HepG2 (cell line): ENCODE measurements around the gene CYYR1. TPM values are rescaled to one million over a fixed set of nuclear protein-coding genes. Genes with fewer than 3 reads are reported as not detected.

Experiments used
- ATAC-seq: fragments of 200-7000 bp; cut with Tn5 transposase; 3 replicates; pipeline ENCODE4 v1.9.1; 2020; ENCODE audit warnings: mild to moderate bottlenecking, moderate library complexity
- BruUV-seq: library from RNA; stranded (reverse); fragments of 400-500 nt; replicated peaks from 2 replicates; lab custom pipeline; 2021; lab: Mats Ljungman, UMichigan
- CTCF ChIA-PET: fragments of 300-600 bp; formaldehyde crosslinking; extraction: SDS; loops from one replicate; lab custom pipeline; 2021; ENCODE audit warnings: low total read pairs, inconsistent platforms, low intra/inter-chr PET ratio; lab: Yijun Ruan, JAX
- POLR2A ChIA-PET: fragments of 350-600 bp; sonication (Branson Sonifier 250); formaldehyde crosslinking; loops from one replicate; lab custom pipeline; 2020; ENCODE audit warnings: antibody characterized with exemption, inconsistent platforms; lab: Yijun Ruan, JAX
- DNase-seq: peaks from one replicate; pipeline ENCODE4 v3.0.0-alpha.2; 2015; ENCODE audit warnings: low spot score
- FAIRE-seq: peaks from 3 replicates; lab custom pipeline; 2011; peaks lifted over from hg19 to GRCh38; lab: Jason Lieb, UNC
- H2AFZ ChIP-seq: one replicate; pipeline ENCODE4 v1.6.1; 2011; ENCODE audit warnings: low read length, inconsistent platforms
- H3K27ac ChIP-seq: fragments of 300-600 bp; 3 replicates; pipeline ENCODE4 v1.8.0; 2011; ENCODE audit warnings: mixed run types, mild to moderate bottlenecking, mixed read lengths, low read length, inconsistent platforms; ENCODE audit not compliant: insufficient read depth; ENCODE audit errors: extremely low read length
- H3K27me3 ChIP-seq, 2 experiments: fragments of 200-600 bp in 1 of 2; 2 replicates in 1 of 2; 3 replicates in 1 of 2; pipeline versions ENCODE4 v1.6.0 to v1.8.0; 2011; ENCODE audit warnings: low read length in 2 of 2, mild to moderate bottlenecking in 2 of 2, moderate library complexity in 2 of 2, inconsistent platforms in 1 of 2; ENCODE audit not compliant: insufficient read depth in 2 of 2, control insufficient read depth in 1 of 2
- H3K36me3 ChIP-seq, 2 experiments: fragments of 200-600 bp in 1 of 2; replicated peaks in 1 of 2; 2 replicates in 1 of 2; 3 replicates in 1 of 2; pipeline versions ENCODE4 v1.5.1 to v1.8.0; 2011; ENCODE audit warnings: low read length in 2 of 2, inconsistent platforms in 1 of 2; ENCODE audit not compliant: insufficient read depth in 2 of 2, control insufficient read depth in 1 of 2
- H3K4me1 ChIP-seq: 2 replicates; pipeline ENCODE4 v1.5.1; 2012; ENCODE audit warnings: low read length, inconsistent platforms; ENCODE audit not compliant: insufficient read depth
- H3K4me2 ChIP-seq: 2 replicates; pipeline ENCODE4 v1.6.0; 2011; ENCODE audit warnings: low read depth, low read length, inconsistent platforms
- H3K4me3 ChIP-seq, 3 experiments: fragments of 200-600 bp in 1 of 3; sonication (generic), shearing (Covaris generic) in 1 of 3; replicated peaks in 1 of 3; 2 replicates each; pipeline ENCODE4 v1.5.1; 2011 to 2016; ENCODE audit warnings: low read length in 3 of 3, inconsistent platforms in 2 of 3, low read depth in 2 of 3, mild to moderate bottlenecking in 2 of 3, control low read depth in 1 of 3, mixed read lengths in 1 of 3; ENCODE audit not compliant: insufficient read depth in 1 of 3
- H3K79me2 ChIP-seq: one replicate; pipeline ENCODE4 v1.6.1; 2011; ENCODE audit warnings: low read length, inconsistent platforms; ENCODE audit not compliant: insufficient read depth
- H3K9ac ChIP-seq: 2 replicates; pipeline ENCODE4 v1.6.0; 2011; ENCODE audit warnings: mild to moderate bottlenecking, low read depth, low read length, inconsistent platforms; ENCODE audit not compliant: insufficient read depth
- H3K9me3 ChIP-seq: 2 replicates; pipeline ENCODE4 v1.5.1; 2012; ENCODE audit warnings: mild to moderate bottlenecking, low read length
- H4K20me1 ChIP-seq: 2 replicates; pipeline ENCODE4 v1.6.0; 2011; ENCODE audit warnings: inconsistent platforms, mild to moderate bottlenecking, low read length, moderate library complexity; ENCODE audit not compliant: insufficient read depth
- FOXO1 ChIP-seq: sonication (generic); formaldehyde crosslinking; IDR thresholded peaks from 2 replicates; pipeline ENCODE4 v1.4.0; 2020; ENCODE audit warnings: missing genetic modification reagents
- GABPA ChIP-seq, 2 experiments: IDR thresholded peaks; 2 replicates each; pipeline ENCODE4 v1.6.1; 2011 to 2016; ENCODE audit warnings: low read depth in 2 of 2, low read length in 1 of 2, missing biosample characterization in 1 of 2, missing genetic modification characterization in 1 of 2
- MBNL3 ChIP-seq: fragments of 250-450 bp; sonication (Bioruptor Pico); conservative IDR thresholded peaks from 2 replicates; pipeline ENCODE4 v1.8.0; 2022; ENCODE audit warnings: mild to moderate bottlenecking, inconsistent platforms
- SNAPC4 ChIP-seq: sonication (generic); formaldehyde crosslinking; IDR thresholded peaks from 2 replicates; pipeline ENCODE4 v1.4.0; 2020; ENCODE audit warnings: mild to moderate bottlenecking, missing genetic modification reagents
- SNAPC5 ChIP-seq: sonication (generic); formaldehyde crosslinking; IDR thresholded peaks from 2 replicates; pipeline ENCODE4 v1.8.1; 2023; ENCODE audit warnings: mild to moderate bottlenecking, missing genetic modification reagents, borderline replicate concordance
- SRSF1 ChIP-seq: fragments of 200-400 bp; formaldehyde crosslinking; optimal IDR thresholded peaks from 2 replicates; pipeline ENCODE3; 2017; ENCODE audit warnings: mild to moderate bottlenecking, low read depth, low read length, moderate library complexity
- ZBTB44 ChIP-seq: sonication (generic); formaldehyde crosslinking; IDR thresholded peaks from 2 replicates; pipeline ENCODE4 v1.4.0; 2020; ENCODE audit warnings: missing genetic modification reagents
- ZNF136 ChIP-seq: sonication (generic); formaldehyde crosslinking; IDR thresholded peaks from 2 replicates; pipeline ENCODE4 v1.8.1; 2022; ENCODE audit warnings: low read depth, mild to moderate bottlenecking, moderate library complexity, missing genetic modification reagents
- ZNF501 ChIP-seq: sonication (generic); formaldehyde crosslinking; IDR thresholded peaks from 2 replicates; pipeline ENCODE4 v1.5.1; 2020; ENCODE audit warnings: mild to moderate bottlenecking, moderate library complexity, missing genetic modification reagents
- ZNF543 ChIP-seq: sonication (generic); formaldehyde crosslinking; IDR thresholded peaks from 2 replicates; pipeline ENCODE4 v1.4.0; 2020; ENCODE audit warnings: mild to moderate bottlenecking, missing genetic modification reagents
- ZNF687 ChIP-seq: sonication (generic); formaldehyde crosslinking; IDR thresholded peaks from 2 replicates; pipeline ENCODE4 v1.5.1; 2020; ENCODE audit warnings: mild to moderate bottlenecking, missing genetic modification reagents, moderate library complexity
- ZNF883 ChIP-seq: sonication (generic); formaldehyde crosslinking; IDR thresholded peaks from 2 replicates; pipeline ENCODE4 v1.5.1; 2020; ENCODE audit warnings: mild to moderate bottlenecking, missing genetic modification reagents; ENCODE audit errors: not compliant biosample characterization
- WGBS: methylation state at CpG from one replicate; pipeline ENCODE4 v1.1.6; 2017; ENCODE audit warnings: low lambda C conversion rate; 5-methylcytosine and 5-hydroxymethylcytosine counted together
- in situ Hi-C: cut with HindIII; loops from 2 replicates; pipeline ENCODE4 v1.10.0; 2017; ENCODE audit warnings: low pct_unique_long_range_greater_than_20kb; ENCODE audit not compliant: extremely low pct_ligation_motif_present
- intact Hi-C: fragments of 100-400 bp; cut with micrococcal nuclease; formaldehyde crosslinking; loops from one replicate; pipeline ENCODE4 v1.10.0; 2022; ENCODE audit not compliant: unreplicated experiment
- polyA plus RNA-seq, 8 experiments: library from polyadenylated mRNA; depleted of rRNA in 3 of 8; stranded (reverse) in 7 of 8; unstranded in 1 of 8; fragments of >200 nt; fragmentation: Illumina TruSeq in 4 of 8; extraction: Trizol in 4 of 8; gene quantifications; 2 replicates each; pipeline versions ENCODE4 v1.2.1 to v1.2.3, GENCODE V29; 2011 to 2016; ENCODE audit warnings: low read depth in 4 of 8, missing spikeins in 1 of 8, mixed read lengths in 1 of 8; ENCODE audit not compliant: insufficient read depth in 1 of 8
- total RNA-seq, 5 experiments: library from RNA; depleted of rRNA; stranded (reverse); fragments of >200 nt; fragmentation: Illumina TruSeq; extraction: Trizol; gene quantifications; 2 replicates each; pipeline ENCODE4 v1.2.3, GENCODE V29; 2016; ENCODE audit warnings: low read depth in 1 of 5

Gene CYYR1
- total and polyA plus RNA-seq, 2 of the 13 experiments (the other 11 are each of a cell fraction or from before 2014, with no cell fraction given) = not detected

- TF ChIP-seq ZNF687 (CRISPR knock-in tag) (no peak), MBNL3 (CRISPR knock-in tag) (no peak), FOXO1 (no peak), ZNF501 (CRISPR knock-in tag) (no peak), ZNF883 (CRISPR knock-in tag) (no peak), ZNF136 (CRISPR knock-in tag) (no peak), ZNF543 (no peak)
These were observed 150.4 kb downstream of the CYYR1 start (continued) for GRCh38 chr21:26422706-26423105.

- DNase-seq (no peak), FAIRE-seq (no peak), ATAC-seq (no peak)
- BruUV-seq = no TSS peak
- no peaks in the 10 kb centered on the region for H3K79me2 ChIP-seq
- no peak overlapping the region for H3K4me3 ChIP-seq
- H3K4me1 ChIP-seq = no peaks in the 10 kb centered on the region
- H3K27me3 ChIP-seq = no peaks in the 10 kb centered on the region
- no peak overlapping the region for H3K9ac ChIP-seq
- no peaks in the 10 kb centered on the region for H4K20me1 ChIP-seq
- CTCF ChIA-PET = no interaction called here
- no peak overlapping the region for H2AFZ ChIP-seq
- in situ Hi-C loops = no loop called here
- H3K36me3 ChIP-seq = no peaks in the 10 kb centered on the region
- POLR2A ChIA-PET = no interaction called here
- WGBS = 0% methylated on average over 3 of the region's 3 CpGs
- H3K27ac ChIP-seq = no peak overlapping the region
- H3K9me3 ChIP-seq = peaks cover 75% of the 10 kb centered on the region
- H3K4me2 ChIP-seq = no peak overlapping the region
- intact Hi-C loops = no loop called here
- TF ChIP-seq ZBTB44 (CRISPR knock-in tag) = no peak
- TF ChIP-seq SNAPC5 (CRISPR knock-in tag) = no peak
- peak; percentile 20; the same call in 1 of the 2 replicates for TF ChIP-seq GABPA (IDR thresholded peaks at IDR 0.05; ENCODE audit: low read depth, low read length)
- TF ChIP-seq GABPA (CRISPR knock-in tag; IDR thresholded peaks at IDR 0.05; ENCODE audit: low read depth) = peak; percentile 58
- no peak for TF ChIP-seq SRSF1
- TF ChIP-seq SNAPC4 (CRISPR knock-in tag) = no peak
These were observed 150.9 kb downstream of the CYYR1 start for GRCh38 chr21:26422138-26422537.
